ENCODE results near the gene PCDHA11.
"Not testable (repeated sequence)": the region's sequence is repeated elsewhere in the genome, so short reads cannot be mapped to it uniquely, and the experiment has no call there.

The PCDHA11 gene

GRCh38 chr5:140857987-140858240 is 10.8 kb upstream of the PCDHA11 start:
- DNase-seq (ENCODE audit: low spot score), result no peak
- TF ChIP-seq CTCF (IDR thresholded peaks at IDR 0.05; ENCODE audit: borderline replicate concordance, control extremely low read depth, extremely low read depth, insufficient read depth, missing control alignments), result no peak
- in situ Hi-C loops (cut with MboI; ENCODE audit: low sequenced_read_pairs, unreplicated experiment), result no loop called here

- no peak for TF ChIP-seq CTCF (IDR thresholded peaks at IDR 0.05; ENCODE audit: borderline replicate concordance, control extremely low read depth, extremely low read depth, insufficient read depth, missing control alignments)
- in situ Hi-C loops (cut with MboI; ENCODE audit: low sequenced_read_pairs, unreplicated experiment), result no loop called here
- DNase-seq (ENCODE audit: low spot score), result no peak
Measured at GRCh38 chr5:140862441-140863295, 6.1 kb upstream of the PCDHA11 start.

- in situ Hi-C loops (cut with MboI; ENCODE audit: low sequenced_read_pairs, unreplicated experiment), result no loop called here
- DNase-seq (ENCODE audit: low spot score), result no peak
- TF ChIP-seq CTCF (IDR thresholded peaks at IDR 0.05; ENCODE audit: borderline replicate concordance, control extremely low read depth, extremely low read depth, insufficient read depth, missing control alignments), result no peak
Measured at GRCh38 chr5:140869555-140869886, 764 bp downstream of the PCDHA11 start.

- in situ Hi-C loops (cut with MboI; ENCODE audit: low sequenced_read_pairs, unreplicated experiment), result no loop called here
- DNase-seq (ENCODE audit: low spot score), result no peak
- TF ChIP-seq CTCF (IDR thresholded peaks at IDR 0.05; ENCODE audit: borderline replicate concordance, control extremely low read depth, extremely low read depth, insufficient read depth, missing control alignments), result no peak
Measured at GRCh38 chr5:140870221-140871201, 1.8 kb downstream of the PCDHA11 start.

- no peak for TF ChIP-seq CTCF (IDR thresholded peaks at IDR 0.05; ENCODE audit: borderline replicate concordance, control extremely low read depth, extremely low read depth, insufficient read depth, missing control alignments)
- DNase-seq (ENCODE audit: low spot score), result no peak
- in situ Hi-C loops (cut with MboI; ENCODE audit: low sequenced_read_pairs, unreplicated experiment), result no loop called here
Measured at GRCh38 chr5:140875085-140876065, 6.6 kb downstream of the PCDHA11 start, which contains the start of gene PCDHA12. TSS of gene PCDHA12 (plus strand) at chr5:140875308. CDS start at chr5:140875473, 165 bp downstream.

- in situ Hi-C loops (cut with MboI; ENCODE audit: low sequenced_read_pairs, unreplicated experiment); DNase-seq (ENCODE audit: low spot score): not testable (repeated sequence)
Measured at GRCh38 chr5:140876541-140877261, 7.9 kb downstream of the PCDHA11 start.
